Right atrium auricular region (tissue), 2 donors: ENCODE results near the gene EEF1A2. TPM values are rescaled to one million over a fixed set of nuclear protein-coding genes. Genes with fewer than 3 reads are reported as not detected.

Experiments used
- DNase-seq: peaks from one replicate; pipeline ENCODE4 v3.0.0-alpha.2; 2019; ENCODE audit warnings: low spot score
- H3K27ac ChIP-seq, 2 donors: fragments of 200-600 bp; sonication (generic); 1 replicate in 1 of 2; 2 replicates in 1 of 2; pipeline ENCODE4 v1.5.1; 2016 to 2019
- H3K27me3 ChIP-seq, 2 donors: fragments of 200-600 bp; sonication (generic); one replicate each; pipeline versions ENCODE4 v1.5.1 to v1.6.0; 2017 to 2019
- H3K36me3 ChIP-seq: fragments of 200-600 bp; sonication (generic); one replicate; pipeline ENCODE4 v1.5.1; 2016
- H3K4me1 ChIP-seq, 2 donors: fragments of 200-600 bp; sonication (generic); one replicate each; pipeline versions ENCODE4 v1.5.1 to v1.6.0; 2017 to 2019
- H3K4me3 ChIP-seq, 2 donors: fragments of 200-600 bp; sonication (generic); 1 replicate in 1 of 2; 2 replicates in 1 of 2; pipeline ENCODE4 v1.5.1; 2017 to 2019; ENCODE audit warnings: mild to moderate bottlenecking in 1 of 2, moderate library complexity in 1 of 2
- H3K9me3 ChIP-seq, 2 donors: fragments of 200-600 bp; sonication (generic); one replicate each; pipeline ENCODE4 v1.5.1; 2019
- total RNA-seq, 2 donors: library from RNA; depleted of rRNA; stranded (reverse); fragments of >200 nt; gene quantifications; one replicate each; pipeline ENCODE4 v1.1.0, GENCODE V29; 2016
- TF ChIP-seq, protein P1 (sequence below), 2 donors: fragments of 200-600 bp; sonication (generic); IDR thresholded peaks; one replicate each; pipeline ENCODE4 v1.5.1; 2019; ENCODE audit warnings: antibody characterized with exemption in 2 of 2

EEF1A2 gene
- total RNA-seq, 2 donors from 2014 or later, result 797 to 886 TPM

DNA sequence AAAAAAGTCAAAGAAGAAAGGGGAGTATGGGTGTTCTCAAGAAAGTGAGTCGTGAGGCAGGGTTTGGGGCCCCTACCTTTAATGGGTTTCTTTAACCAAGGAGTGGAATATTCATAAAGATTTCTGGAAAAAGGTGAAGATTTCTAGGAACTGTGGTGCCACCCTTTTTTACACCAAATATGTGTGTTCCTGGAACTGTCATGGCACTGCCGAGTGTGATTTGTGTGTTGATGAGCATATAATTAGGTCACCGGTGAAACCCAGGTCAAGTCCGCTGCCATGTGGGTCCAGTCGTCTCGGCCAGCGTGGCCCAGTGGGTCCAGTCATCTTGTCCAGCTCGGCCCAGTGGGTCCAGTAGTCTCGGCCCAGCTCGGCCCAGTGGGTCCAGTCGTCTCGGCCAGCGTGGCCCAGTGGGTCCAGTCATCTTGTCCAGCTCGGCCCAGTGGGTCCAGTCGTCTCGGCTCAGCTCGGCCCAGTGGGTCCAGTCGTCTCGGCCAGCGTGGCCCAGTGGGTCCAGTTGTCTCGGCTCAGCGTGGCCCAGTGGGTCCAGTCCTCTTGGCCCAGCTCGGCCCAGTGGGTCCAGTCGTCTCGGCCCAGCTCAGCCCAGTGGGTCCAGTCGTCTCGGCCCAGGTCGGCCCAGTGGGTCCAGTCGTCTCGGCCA lies 8.3 kb upstream of the EEF1A2 start:
- TF ChIP-seq, protein P1, sequence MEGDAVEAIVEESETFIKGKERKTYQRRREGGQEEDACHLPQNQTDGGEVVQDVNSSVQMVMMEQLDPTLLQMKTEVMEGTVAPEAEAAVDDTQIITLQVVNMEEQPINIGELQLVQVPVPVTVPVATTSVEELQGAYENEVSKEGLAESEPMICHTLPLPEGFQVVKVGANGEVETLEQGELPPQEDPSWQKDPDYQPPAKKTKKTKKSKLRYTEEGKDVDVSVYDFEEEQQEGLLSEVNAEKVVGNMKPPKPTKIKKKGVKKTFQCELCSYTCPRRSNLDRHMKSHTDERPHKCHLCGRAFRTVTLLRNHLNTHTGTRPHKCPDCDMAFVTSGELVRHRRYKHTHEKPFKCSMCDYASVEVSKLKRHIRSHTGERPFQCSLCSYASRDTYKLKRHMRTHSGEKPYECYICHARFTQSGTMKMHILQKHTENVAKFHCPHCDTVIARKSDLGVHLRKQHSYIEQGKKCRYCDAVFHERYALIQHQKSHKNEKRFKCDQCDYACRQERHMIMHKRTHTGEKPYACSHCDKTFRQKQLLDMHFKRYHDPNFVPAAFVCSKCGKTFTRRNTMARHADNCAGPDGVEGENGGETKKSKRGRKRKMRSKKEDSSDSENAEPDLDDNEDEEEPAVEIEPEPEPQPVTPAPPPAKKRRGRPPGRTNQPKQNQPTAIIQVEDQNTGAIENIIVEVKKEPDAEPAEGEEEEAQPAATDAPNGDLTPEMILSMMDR (IDR thresholded peaks at IDR 0.05), result no peak
- Histone ChIP-seq H3K4me3 (no peak overlapping the region), H3K4me1 (peaks cover 0 to 6% of the 10 kb centered on the region in 2 donors), H3K27me3 (no peaks in the 10 kb centered on the region), H3K36me3 (no peaks in the 10 kb centered on the region), H3K27ac (no peak overlapping the region), H3K9me3 (peaks cover 0 to 13% of the 10 kb centered on the region in 2 donors)
- no peak for DNase-seq

- no peak for DNase-seq
- H3K27ac ChIP-seq, result no peak overlapping the region
- peaks cover 0 to 18% of the 10 kb centered on the region in 2 donors for H3K4me1 ChIP-seq
- no peak overlapping the region for H3K4me3 ChIP-seq
- H3K36me3 ChIP-seq, result no peaks in the 10 kb centered on the region
- peaks cover 0 to 13% of the 10 kb centered on the region in 2 donors for H3K9me3 ChIP-seq
- TF ChIP-seq, protein P1 (IDR thresholded peaks at IDR 0.05), result no peak
- no peaks in the 10 kb centered on the region for H3K27me3 ChIP-seq
Measured at GRCh38 chr20:63505723-63506122, 6.8 kb upstream of the EEF1A2 start.

GRCh38 chr20:63505281-63505680 lies 6.4 kb upstream of the EEF1A2 start:
- TF ChIP-seq, protein P1 (IDR thresholded peaks at IDR 0.05), result no peak
- H3K4me1 ChIP-seq, result peaks cover 0 to 21% of the 10 kb centered on the region in 2 donors
- no peak overlapping the region for H3K4me3 ChIP-seq
- H3K36me3 ChIP-seq, result no peaks in the 10 kb centered on the region
- H3K27me3 ChIP-seq, result no peaks in the 10 kb centered on the region
- peaks cover 0 to 13% of the 10 kb centered on the region in 2 donors for H3K9me3 ChIP-seq
- H3K27ac ChIP-seq, result no peak overlapping the region
- no peak for DNase-seq

- H3K27me3 ChIP-seq, result peaks cover 0 to 4% of the 10 kb centered on the region in 2 donors
- TF ChIP-seq, protein P1 (IDR thresholded peaks at IDR 0.05), result no peak
Measured at GRCh38 chr20:63504642-63505041, 5.8 kb upstream of the EEF1A2 start.

DNA sequence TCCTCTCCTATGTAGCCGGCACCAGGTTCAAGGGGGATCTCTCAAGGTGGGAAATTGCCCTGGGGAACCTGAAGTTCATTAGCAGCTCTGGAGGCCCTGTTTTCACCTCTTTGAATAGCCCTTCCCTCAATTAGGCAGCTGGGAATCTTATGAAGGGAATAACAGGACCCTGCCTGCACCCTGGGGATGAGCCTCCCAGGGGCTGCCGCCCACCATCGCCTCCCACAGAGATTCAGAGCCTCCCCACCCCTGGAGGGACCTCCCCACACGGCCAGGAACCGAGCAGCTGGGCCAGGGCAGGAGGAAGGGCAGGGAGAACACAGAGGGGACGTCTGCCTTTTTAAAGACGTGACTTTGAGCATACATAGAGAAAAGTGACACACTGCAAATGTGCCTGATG lies 4.6 kb upstream of the EEF1A2 start:
- TF ChIP-seq, protein P1 (IDR thresholded peaks at IDR 0.05), result no peak
- Histone ChIP-seq H3K4me3 (no peak overlapping the region), H3K27me3 (peaks cover 0 to 4% of the 10 kb centered on the region in 2 donors), H3K9me3 (peaks cover 0 to 13% of the 10 kb centered on the region in 2 donors), H3K36me3 (no peaks in the 10 kb centered on the region), H3K27ac (no peak overlapping the region), H3K4me1 (peaks cover 0 to 33% of the 10 kb centered on the region in 2 donors)
- DNase-seq, result no peak

More at GRCh38 chr20:63504642-63505041, 5.8 kb upstream of the EEF1A2 start:
- DNase-seq, result no peak
- Histone ChIP-seq H3K4me3 (no peak overlapping the region), H3K36me3 (no peaks in the 10 kb centered on the region), H3K4me1 (peaks cover 0 to 27% of the 10 kb centered on the region in 2 donors), H3K27ac (no peak overlapping the region), H3K9me3 (peaks cover 0 to 13% of the 10 kb centered on the region in 2 donors)
